Posterior vena cava (tissue), 2 donors: Measurements from ENCODE around the gene GDF11. TPM values are rescaled to one million over a fixed set of nuclear protein-coding genes. Genes with fewer than 3 reads are reported as not detected.

ENCODE experiments used
- DNase-seq: peaks from one replicate; pipeline ENCODE4 v3.0.0-alpha.2; 2020; ENCODE audit warnings: low spot score
- intact Hi-C, 2 donors: fragments of 100-400 bp; cut with DNase I; formaldehyde crosslinking; loops; one replicate each; pipeline versions ENCODE4 v1.14.1 to v1.14.2; 2022 to 2023
- long read RNA-seq, 2 donors: library from polyadenylated mRNA; unstranded; transcript quantifications; one replicate each; pipeline ENCODE4 v2.0.0, GENCODE V29; 2020 to 2021
- total RNA-seq, 2 donors: library from RNA; stranded (reverse); fragmentation: NEBNext Ultra II Directional; extraction: Animal tissue kit (Norgen Biotek cat#: 25700); gene quantifications; one replicate each; pipeline ENCODE4 v1.2.1, GENCODE V29; 2021
- donor health status: DM: yes; HTN: yes; CAD: no.
- donor health status: DM: yes; HTN: yes; CAD: no.

Gene GDF11
- total RNA-seq: 10 to 100 TPM in 1 of 2 donors, 1 to 10 TPM in 1; 8.4 to 11.0 TPM
- long read RNA-seq, donor 1, partial matches to known transcripts: 0 of 2 reads
- long read RNA-seq, donor 1, other reads (novel, unspliced or antisense): 2 of 2 reads
- long read RNA-seq, donor 2, partial matches to known transcripts: 0 of 4 reads
- long read RNA-seq, donor 2, other reads (novel, unspliced or antisense): 4 of 4 reads

DNA sequence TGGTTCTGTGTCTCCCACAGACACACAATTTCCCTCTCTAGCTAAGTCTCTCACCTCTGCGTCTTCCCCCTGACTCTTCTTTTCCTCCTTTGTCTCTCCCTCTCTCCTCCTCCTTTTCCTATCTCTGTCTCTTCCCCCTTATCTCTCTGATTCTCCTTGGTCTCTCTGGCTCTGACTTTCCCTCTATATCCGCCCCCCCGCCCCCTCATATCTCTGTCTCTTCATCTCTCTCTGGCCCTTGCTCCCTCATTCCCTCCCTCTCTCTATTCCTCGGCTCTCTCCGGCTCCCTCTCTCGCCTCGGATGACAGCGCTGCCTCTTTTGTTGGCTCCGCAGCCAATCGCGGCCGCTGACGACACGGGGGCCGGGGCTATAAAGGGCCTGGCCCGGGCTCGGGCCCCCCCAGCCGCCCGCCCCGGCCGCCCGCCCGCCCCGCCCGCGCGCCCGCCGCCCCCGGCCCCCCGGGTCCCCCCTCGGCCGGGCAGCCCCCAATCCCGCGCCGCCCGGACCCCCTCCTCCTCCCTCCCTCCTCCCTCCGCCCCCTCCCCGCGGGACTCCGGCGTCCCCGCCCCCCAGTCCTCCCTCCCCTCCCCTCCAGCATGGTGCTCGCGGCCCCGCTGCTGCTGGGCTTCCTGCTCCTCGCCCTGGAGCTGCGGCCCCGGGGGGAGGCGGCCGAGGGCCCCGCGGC is at the start of gene GDF11:
Gene GDF11 (plus strand): TSS at position 404 of the 687 bp plus-strand sequence. CDS start 195 bp downstream, at position 599.
- intact Hi-C loops: loop anchor here (5.0 kb wide), 2 partner anchors 189 to 194 kb away; partner anchors contain the start of gene DGKA (in 1 of the 2)
- peak; percentile 92 for DNase-seq

DNA sequence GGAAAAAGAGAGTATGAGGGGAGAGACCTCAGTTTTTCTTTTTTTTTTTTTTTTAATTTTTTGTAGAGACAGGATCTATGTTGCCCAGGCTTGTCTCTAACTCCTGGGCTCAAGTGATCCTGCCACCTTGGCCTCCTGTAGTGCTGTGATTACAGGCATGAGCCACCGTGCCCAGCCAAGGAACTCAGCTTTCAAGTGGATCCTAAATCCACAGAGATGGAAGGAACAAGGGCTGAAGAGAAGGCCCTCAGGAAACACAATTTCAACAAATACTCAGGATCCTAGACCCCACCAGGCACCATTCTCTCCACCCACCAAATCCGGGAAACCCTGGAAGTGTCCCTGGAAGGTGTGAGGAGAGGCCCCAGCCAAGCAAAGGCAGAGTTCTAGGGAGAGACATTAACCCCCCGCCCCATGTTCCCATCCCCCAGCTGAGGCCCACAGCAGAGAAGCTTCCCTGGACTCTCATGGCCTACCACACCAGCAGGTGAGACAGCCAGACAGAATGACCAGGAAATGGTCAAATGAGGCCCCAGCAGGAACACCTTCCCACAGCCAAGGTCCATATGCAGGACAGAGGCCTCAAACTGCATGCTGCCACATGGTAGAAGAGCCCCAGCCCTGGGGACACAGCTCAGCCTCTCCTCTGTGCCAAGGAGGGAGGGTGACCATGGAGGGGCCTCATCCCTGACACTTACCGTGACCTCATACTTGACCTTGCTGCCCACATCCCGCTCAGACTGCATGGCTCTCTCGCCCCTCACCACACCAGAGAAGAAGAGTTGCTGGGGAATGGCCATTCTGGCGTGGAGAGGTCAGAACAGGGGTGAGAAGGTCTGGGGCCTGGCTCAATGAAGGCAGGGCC is 49.4 kb upstream of the GDF11 start:
- intact Hi-C loops: no loop called here
- DNase-seq: peak; percentile 37

DNA sequence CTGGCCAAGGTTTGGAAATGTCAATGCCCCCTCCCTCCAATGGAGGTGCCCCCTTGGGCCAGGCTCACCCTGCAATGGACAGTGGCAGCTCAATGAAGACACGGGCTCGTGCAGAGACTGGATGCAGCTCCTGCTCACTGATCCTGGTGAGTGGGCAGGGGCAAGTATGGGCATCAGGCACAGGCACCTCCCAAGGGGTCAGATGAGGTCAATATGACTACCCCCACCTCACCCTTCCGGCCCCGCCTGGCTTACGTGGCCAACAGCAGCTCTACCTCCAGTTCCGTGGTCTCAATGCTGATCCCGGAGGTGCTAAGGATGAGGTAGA is 48.8 kb upstream of the GDF11 start:
- intact Hi-C loops: no loop called here
- peak; percentile 75 for DNase-seq

DNA sequence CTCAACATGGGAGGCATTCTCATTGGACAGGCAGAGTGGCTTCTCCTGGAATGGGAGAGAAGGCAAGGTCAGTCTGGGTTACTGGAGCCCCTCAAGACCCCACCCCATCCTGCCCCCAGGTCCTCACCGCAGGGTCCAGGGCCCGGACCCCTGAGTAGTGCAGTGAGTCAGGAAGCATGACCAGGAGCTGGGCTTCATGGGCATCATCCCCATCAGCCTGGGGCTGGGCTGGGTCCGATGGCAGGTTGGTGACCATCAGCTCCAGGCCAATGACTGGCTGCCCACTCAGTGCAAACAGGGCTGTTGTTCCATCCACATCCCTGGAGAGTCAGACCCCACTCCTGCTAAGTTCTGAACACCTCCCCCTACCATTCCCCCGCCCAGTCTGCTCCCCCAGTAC is 48.3 kb upstream of the GDF11 start:
- DNase-seq: peak; percentile 71
- intact Hi-C loops: no loop called here

DNA sequence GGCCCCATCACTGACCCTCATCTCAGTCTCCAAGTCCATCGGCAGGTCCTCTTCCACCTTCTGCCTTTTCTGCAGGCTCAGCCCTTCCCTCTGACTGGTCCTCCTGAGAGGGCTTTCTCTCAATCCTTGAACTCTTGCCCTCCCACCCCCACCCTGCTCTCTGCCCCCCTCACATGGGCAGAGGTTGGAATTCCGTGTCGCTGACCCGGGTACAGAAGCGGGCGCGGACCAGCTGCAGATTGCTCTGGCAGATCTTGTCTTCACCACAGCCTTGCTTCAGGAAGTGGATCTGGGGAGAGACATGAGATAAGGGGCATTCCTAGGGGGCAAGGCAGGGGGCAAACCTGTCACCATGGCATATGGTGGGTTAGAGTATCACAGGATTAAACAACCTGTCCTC is 47.6 kb upstream of the GDF11 start:
- intact Hi-C loops: no loop called here
- DNase-seq: peak; percentile 46

DNA sequence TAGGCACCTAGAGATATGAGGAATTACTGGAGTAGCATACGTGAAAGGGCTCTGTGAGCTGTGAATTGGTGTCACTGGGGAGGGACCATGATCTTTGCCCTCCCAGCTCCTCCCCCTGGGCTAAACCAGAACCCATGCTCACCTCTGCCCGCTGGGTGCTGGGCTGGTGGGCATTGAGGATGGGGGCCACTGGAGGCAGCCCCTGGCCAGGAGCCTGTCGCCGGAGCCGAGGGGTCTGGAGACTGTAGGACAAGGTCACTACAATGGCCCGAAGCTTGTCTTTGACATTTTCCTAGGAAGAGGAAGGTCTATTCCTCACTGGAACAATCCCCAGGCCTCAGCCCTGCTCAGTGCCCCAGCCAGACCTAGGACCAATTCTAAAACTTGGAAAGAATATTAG is 46.8 kb upstream of the GDF11 start:
- intact Hi-C loops: no loop called here
- peak; percentile 62 for DNase-seq

DNA sequence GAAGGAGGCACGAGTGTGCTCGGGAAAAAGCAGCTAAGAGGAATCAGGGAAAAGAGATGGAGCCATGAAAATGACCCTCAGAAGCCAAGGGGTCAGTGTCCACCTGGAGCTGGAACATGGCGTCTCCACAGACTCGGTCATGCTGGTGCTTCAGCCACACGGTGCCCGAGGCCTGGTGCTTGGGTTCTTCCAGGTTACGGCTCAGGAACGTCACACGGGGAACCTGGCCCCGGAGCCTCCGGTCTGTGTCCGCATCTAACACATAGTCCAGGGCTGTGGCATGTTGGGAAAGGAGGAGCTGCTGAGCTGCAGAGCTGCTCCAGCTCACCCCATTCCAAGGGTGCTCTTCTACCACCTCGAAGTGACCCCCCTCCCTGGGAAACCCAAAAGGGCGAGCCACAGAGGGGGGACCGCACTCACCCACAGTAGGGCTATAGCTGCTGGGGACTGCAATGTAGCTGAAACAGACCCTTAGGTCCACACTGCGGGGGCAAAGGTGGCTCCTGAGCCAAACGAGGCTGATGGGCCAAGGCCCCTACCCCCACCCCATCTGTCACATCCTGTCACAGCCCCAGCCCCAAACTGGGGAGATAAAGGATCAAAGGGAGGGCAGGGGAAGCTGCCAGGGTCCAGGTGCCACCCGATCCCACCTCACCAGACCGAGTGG is 46.0 kb upstream of the GDF11 start:
- DNase-seq: peak; percentile 80
- intact Hi-C loops: no loop called here

DNA sequence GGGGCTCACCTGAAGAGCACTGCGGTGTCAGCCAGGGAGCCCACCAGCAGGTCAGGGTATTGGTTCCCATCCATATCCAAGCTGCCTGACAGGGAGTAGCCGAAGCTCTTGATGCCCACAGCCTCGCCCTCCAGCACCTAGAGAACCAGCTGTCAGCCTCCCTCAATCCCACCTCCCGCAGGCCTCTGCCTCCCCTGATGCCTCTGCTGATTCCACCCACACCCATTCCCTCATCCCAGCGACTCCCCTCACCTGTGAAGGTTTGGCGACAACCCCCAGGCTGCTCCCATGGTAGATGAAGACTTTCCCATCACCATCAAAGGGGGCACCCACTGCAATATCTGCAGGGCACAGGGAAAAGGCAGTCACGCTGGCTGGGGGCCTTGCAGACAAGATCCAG is 45.2 kb upstream of the GDF11 start:
- peak; percentile 30 for DNase-seq
- intact Hi-C loops: no loop called here

DNA sequence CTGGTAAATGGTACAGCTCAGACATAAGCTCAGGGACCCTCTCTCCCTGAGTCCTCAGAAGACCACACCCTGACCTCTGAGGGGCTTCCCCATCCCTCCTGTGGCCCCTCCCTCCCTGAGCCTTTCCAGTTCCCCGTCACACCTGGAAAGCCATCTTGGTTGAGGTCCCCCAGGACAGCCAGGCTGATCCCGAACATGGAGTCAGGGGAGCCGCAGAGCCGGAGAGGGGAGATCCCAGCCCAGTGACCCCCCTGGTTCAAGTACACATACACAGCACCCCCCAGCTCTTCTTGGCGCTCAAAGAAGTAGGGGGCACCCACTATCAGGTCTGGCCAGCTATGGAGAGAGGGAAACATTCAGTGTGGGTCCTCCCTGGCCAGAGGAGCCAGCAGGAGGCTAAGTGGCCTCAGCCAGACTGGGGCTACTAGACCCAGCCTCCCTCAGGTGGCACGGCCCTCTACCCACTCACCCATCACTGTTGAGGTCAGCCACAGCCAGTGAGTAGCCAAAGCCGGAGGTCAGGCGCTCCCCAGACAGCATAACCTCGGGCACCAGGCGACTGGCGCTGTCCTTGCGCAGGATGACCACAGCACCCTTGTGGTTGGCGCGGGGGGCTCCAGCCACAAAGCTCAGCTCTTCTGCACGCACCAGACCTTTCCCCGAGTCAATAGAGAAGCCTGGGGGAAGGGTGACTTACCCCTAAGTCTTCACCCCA is 44.5 kb upstream of the GDF11 start:
- intact Hi-C loops: no loop called here
- peak; percentile 77 for DNase-seq

DNA sequence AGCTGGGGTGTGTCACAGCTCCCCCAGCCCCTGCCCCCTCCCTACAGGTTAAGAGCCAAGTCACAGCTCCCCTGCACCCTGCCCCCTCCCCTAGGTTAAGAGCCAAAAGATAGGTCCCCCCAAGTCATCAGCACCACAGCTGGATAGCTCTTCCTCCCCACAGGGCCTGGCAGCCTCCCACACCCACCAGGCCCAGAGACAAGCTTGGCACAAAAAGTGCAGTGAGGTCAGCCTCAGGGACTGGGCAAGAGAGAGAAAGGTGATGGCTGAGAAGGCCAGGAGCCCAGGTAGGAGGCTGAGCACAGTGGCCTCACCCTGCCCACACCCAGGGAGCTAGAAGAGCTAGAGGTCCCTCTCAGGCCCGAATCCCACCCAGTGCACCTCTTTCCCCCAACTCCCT is 44.0 kb upstream of the GDF11 start:
- intact Hi-C loops: no loop called here
- peak; percentile 45 for DNase-seq

DNA sequence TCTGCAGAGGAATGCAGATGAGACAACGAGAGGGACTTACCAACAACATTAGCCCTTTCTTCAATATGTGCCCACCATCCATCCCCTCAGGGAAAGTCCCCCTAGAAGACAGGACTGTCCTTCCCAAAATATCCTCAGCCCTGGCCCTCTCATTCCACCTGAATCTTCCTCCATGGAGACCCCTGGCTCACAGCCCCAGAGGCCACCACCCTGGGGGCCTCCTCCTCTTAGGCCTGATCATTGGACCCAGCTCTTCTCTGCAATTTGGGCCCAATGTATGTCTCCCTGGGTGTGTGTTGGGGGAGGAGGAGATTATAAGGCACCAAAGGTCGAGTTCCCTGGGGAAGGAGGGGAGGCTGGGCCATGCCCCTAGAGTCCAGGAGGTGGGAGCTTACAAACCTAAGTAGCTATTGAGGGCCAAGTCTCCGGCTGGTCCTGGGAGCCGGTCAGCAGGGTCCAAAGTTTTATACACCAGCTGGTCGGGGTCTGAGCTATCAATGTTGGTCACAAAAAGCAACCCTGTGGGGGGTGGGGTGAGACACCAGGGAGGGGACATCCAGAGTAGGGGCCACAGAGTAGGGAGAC is 43.4 kb upstream of the GDF11 start:
- peak; percentile 70 for DNase-seq
- intact Hi-C loops: no loop called here

DNA sequence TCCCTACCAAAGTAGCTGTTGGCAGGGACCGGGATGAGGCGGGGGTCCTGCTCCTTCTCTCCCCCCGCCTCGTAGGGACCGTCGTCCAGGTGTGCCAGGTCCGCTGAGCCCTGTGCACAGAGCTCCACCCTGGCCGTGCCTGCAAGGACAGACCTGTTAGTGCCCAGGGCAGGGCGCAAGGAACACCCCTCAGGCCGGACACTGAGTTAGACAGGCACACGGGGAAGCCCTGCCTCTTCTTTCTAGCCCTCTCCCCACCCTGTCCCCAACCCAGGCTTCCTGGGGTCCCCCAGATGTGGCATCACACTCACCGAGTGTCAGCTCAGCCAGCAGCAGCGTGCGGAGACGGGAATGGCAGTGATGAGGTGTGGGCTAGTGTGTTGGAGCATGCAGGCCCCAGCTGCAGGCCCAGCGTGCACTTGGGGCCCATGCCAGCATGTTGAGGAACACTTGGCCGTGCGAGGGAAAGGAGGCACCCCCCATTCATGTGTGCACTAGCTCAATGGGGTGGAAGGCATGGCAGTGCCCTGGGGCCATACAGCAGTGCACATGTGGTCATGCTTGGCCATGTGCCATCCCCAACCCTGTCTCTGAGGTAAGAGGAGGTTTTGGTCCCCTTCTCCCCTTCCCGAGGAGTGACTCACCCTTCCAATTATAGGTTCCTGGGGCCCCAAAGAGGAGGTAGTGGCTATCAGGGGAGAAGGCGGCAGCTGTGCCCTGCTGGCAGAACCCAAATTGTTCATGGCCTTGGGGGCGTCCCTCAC is 42.5 kb upstream of the GDF11 start:
- peak; percentile 81 for DNase-seq

DNA sequence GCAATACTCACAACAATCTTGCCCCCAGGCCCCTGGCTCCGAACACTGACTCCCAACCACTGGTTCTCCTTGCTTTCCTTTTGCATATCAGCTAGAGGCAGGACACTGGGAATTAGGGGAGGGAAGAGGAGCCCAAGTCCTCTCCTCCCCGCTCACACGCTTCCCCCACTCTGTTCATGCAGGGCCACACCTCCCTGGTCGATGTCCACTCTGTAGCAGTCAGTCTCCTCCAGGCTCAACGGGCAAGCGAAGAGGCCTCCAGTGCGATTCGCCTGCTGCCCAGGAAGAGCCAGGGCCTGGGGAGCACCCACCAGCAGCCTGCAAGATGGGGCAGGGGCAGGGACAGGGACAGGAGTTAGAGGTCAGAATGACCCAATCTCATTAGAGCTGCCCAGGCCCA is 40.1 kb upstream of the GDF11 start:
- intact Hi-C loops: no loop called here

More for the DNA sequence above, 42.5 kb upstream of the GDF11 start:
- intact Hi-C loops: loop anchor here in 1 of 2 donors (1.0 kb wide), 1 partner anchor 24 kb away; no protein-coding TSS in a partner anchor

DNA sequence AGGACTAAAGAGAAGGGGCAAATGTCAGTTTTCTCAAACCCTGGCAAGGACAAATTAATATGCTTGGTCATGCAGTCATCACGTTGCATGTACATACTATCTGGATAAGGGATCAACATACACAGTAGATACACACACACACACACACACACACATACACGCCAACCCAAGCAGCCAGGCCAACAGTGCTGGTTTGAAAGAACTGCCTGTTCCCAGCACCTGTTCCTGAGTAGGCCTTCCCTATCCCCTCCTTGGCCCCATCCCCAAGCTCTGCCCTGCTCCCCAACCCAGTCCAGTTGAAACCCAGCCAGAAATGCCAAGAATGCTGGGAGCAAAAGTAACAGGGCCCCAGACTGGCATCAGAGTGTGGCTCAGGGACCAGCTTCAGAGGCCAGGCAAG is 39.6 kb upstream of the GDF11 start:
- DNase-seq: no peak
- intact Hi-C loops: no loop called here

More for the DNA sequence above, 40.1 kb upstream of the GDF11 start:
- no peak for DNase-seq

DNA sequence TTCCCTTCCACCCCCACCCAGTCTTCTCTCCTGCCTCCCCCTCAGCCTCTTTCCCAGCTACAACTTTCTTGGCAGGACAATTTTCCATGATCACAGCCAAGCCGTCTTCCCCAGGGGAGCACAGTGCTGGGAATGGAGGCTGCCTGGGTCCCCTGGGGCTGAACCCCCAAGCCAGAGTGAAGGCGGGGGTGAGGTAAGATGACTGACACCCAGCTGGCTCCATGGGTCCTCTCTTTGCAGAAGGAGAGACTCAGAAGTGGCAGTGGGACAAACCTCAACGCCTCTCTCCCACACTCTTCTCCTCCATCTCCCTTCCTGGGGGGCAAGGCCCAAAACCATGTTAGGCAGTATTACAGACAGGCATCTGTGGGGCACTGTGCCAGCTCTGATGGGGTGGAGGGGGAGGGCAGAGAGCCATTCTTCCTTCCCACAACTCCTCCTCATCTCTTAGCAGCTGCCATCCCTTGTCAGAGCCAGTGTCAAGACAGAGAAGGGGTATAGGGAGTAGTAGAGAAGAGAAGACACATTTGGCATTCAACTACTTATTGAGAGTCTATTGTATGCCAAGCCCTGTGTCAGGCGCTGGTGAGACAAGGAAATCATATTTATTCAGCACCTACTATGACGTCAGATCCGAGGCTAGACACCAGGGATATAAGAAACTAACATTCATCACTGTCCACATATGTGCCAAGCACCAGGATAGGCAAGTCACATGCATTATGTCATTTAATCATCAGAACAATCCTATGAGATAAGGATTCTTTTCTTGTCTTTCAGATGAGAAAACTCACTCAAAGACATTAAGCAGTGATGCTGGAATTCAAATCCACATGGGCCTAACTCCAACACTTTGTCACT is 38.8 kb upstream of the GDF11 start:
- intact Hi-C loops: no loop called here
- no peak for DNase-seq

DNA sequence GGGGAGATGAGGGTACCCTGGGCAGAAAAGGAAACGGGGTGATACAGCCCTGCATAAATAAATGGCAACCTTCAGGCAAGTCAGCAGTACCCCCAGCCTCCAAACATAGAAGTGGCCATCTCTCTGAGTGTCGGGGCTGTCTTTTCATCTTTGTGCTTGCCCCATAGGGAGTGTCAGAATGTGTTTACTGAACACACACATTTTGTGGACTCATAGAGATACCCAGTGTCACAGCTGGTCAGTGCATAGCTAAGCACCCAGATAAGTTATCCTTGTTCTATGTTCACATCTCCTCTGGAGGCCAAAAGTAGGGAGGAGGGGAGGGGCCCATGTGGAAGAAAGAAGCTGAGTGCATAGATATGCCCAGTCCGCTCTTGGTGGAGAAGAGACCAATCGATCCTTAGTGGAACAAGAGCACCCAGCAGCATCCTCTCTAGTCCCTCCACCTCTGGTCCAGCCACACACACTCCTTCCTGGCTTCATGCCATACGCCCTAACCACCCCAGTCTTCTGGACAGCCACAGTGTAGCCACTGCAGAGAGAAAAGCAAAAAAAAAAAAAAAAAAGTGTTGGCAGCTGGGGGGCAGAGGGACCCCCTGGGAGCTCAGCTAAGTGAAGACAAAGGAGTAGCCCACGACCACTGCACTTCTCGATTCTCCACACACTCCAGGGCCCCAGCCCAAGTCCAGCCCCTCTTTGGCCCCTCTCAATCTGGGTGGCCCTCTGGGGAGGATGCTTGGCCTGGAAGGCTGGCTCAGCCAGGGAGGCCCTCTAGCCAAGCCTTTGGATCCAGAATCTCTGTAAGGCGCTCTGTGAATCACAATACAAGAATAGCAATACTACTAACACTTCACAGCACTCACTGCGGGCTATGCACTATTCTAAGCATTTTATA is 37.9 kb upstream of the GDF11 start:
- DNase-seq: no peak
- intact Hi-C loops: loop anchor here in 1 of 2 donors (5.0 kb wide), 1 partner anchor 1443 kb away; no protein-coding TSS in a partner anchor
